ENCODE results near the gene ZBTB37.
"Not testable (repeated sequence)": the region's sequence is repeated elsewhere in the genome, so short reads cannot be mapped to it uniquely, and the experiment has no call there.

The ZBTB37 gene

DNA sequence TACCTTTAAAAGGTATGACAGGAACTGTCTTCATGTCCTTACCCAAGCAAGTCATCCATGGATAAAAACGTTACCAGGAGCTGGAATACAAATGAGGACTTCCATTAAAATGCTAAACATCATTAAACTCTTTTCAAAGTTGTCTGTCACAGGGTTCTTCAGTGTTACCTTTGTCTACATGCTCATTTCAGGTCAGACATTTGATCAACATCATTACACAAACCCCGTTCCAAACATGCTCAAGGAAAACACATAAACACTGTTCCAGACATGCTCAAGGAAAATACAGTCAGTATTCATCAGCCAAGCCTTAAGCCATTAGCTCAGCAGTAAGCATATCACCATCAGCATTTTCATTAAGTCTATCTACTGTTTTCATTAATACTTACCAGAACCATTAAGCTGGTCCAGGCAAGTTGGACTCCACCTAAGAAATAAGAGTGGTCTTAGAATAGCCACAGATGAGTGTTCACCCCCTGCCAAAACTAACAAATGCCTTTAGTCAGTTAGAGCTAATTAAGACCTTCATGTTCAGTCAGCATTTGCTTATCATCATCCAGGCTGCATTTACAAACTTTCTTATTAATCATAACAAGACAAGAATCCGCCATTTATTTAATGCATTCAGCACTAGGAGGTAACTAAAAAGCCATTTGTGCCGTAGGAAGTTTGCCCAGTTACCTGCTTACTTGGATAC, 2.6 kb upstream of the ZBTB37 start:
- no peak for DNase-seq

GRCh38 chr1:173866413-173867115, 1.6 kb upstream of the ZBTB37 start:
- no peak for DNase-seq

DNA sequence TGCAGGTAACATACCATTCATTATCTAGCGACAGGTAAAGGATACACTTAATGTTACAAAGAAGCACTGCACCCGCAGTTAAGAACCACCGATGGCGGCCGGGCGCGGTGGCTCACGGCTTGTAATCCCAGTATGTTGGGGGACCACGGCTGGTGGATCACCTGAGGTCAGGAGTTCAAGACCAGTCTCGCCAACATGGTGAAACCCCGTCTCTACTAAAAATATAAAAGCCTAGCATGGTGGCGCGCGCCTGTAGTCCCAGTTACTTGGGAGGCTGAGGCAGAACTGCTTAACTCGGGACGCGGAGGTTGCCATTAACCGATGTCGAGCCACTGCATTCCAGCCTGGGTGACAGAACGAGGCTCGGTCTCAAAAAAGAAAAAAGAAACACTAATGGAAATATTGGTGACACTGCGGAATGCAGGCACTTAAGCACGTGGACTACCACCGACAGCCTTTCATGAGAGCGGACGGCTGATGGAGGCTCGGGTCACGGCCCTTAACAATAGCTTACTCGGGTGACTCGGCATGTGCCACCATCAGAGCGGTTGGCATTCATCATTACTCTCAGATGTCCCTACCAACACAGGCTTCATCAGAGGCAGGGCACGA, 933 bp upstream of the ZBTB37 start:
- DNase-seq = no peak

- peak; percentile 99 for DNase-seq
Measured at GRCh38 chr1:173867753-173868265, 371 bp upstream of the ZBTB37 start, which contains the start of gene GAS5. GAS5 (minus strand) TSS chr1:173867989.

GRCh38 chr1:173869021-173869359, 810 bp downstream of the ZBTB37 start:
- DNase-seq = no peak

DNA sequence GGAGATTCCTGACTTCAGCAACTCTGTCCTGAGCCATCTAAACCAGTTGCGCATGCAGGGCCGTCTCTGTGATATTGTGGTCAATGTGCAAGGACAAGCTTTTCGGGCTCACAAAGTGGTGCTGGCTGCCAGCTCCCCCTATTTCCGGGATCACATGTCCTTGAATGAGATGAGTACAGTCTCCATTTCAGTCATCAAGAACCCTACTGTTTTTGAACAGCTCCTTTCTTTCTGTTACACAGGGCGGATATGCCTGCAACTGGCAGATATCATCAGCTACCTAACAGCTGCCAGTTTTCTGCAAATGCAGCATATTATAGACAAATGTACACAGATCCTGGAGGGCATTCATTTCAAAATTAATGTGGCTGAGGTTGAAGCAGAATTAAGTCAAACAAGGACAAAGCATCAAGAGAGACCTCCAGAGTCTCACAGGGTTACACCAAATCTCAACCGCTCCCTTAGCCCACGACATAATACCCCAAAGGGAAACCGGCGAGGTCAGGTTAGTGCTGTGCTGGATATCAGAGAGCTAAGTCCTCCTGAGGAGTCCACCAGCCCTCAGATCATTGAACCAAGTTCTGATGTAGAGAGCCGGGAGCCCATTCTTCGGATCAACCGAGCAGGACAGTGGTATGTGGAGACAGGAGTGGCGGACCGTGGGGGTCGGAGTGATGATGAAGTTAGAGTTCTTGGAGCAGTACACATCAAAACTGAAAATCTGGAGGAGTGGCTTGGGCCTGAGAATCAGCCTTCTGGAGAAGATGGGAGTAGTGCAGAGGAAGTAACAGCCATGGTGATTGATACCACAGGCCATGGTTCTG, 2.3 kb downstream of the ZBTB37 start:
- DNase-seq = peak; percentile 51

DNA sequence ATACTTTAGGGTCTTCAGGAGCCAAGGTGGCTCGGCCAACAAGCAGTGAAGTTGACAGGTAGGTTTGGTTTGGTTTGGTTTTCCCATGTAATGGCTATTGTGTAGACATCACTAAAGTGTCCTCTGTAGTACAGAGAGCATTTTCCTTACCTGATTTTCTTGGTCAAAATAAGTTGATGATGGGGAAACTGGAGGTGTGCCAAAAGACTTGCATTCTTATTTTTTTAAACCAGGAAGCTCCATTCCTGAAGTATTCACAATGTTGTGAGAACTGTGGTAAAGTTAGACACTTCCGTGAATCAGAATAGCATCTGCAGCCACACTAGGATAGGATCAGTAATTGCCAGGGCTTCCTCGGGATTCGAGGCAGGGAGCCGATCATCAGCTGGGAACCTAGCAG, 2.9 kb downstream of the ZBTB37 start:
- no peak for DNase-seq

DNA sequence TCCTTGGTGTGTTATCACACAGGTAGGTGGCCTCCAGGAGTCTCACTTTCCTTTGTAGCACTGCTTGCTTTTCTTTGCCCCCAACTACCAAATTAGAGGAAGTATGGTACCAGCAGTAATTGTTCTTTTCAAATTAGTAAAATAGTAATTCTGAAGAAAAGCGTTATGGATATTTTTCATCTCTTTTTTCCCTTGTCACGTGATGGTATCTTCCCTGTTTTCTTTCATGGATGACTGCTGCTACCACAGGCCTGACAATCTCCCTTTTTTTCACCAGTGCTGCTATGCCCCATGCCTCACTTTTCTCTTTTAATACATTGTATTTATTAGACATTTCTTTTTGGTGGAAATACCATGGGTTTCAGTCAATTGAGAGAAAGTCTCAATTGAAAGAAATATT, 3.3 kb downstream of the ZBTB37 start:
- DNase-seq = no peak

- DNase-seq = no peak
Measured at GRCh38 chr1:173876732-173877131, 8.6 kb downstream of the ZBTB37 start.

DNA sequence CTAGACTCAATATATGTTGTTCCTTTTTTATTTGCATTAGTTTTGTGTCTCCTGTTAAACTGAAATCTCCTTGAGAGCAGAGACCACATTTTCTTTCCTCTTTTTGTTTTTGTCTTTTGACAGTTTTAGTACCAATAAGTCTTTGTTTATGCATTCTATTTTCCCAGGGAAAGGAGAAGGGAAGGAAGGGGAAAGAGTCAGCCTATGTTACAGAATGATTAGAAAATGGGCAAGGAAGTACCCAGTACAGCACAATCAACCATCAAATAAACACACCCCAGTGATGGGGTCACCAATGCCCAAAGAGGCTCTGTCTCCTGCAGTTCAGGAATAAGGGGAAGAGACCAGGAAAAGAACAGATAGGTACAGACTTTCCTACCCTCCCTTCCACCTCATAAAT, 10.1 kb downstream of the ZBTB37 start:
- no peak for DNase-seq

- DNase-seq = not testable (repeated sequence)
Measured at GRCh38 chr1:173881117-173881516, 12.9 kb downstream of the ZBTB37 start.

- no peak for DNase-seq
Measured at GRCh38 chr1:173884701-173885100, 16.5 kb downstream of the ZBTB37 start.

DNA sequence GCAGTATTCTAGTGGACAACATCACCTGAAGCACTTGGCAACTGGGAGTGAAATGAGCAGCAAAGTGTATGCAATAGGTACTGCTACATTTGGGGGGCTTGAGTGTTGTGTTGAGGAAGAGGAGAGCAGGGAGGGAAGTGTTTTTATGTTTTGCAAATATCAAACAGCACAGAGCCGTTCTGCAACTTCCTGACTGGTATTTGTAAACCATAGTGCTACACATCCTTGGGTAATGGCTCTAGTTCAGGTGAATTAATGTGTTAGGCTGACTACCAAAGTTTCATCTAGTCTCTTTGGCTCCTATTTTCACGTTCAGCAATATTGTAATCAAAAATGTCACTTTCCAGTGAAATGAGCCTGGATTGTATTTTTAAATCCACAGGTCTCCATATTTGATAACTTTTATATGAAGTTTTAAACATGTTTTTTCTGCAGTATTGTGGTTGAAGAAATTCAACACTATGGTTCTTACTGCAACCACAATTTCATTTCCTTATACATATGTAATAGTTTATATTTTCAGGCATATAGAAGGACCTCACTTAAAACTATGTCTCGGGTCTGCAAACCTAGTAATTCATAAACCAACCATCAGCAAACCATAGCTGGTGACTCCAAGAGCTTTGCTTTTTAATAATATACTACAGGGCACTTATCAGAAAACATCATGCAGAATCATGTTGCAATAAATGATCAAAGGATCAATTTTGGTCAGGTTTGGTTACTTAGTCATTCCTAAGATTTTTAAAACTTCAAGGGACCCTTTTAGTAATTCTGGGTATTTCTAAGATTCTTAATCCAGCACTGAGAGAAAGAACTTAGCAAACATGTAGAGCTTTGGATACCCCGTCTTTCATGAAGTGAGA, 18.8 kb downstream of the ZBTB37 start:
- DNase-seq = no peak

GRCh38 chr1:173887627-173888026, 19.4 kb downstream of the ZBTB37 start:
- DNase-seq = no peak

DNA sequence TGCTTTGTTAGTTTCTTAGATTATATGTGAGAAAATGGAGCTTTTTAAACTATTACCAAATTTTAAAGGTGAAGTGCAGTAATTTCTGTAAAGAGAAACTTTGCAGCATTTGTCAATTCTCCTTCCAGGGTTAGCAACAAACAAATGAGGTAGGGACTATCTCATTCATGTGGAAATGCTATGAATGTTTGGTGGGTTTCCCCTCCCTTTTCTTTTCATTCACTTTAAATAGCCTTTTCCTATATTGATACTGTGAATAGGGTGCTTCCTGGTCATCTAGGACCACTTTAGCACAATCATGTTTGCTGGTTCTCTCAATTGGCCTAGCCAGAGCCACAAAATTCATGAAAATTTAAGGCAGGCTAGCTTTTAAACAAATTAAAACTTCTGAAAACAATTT, 20.6 kb downstream of the ZBTB37 start:
- no peak for DNase-seq

- DNase-seq = no peak
Measured at GRCh38 chr1:173889885-173890284, 21.7 kb downstream of the ZBTB37 start.

- no peak for DNase-seq
Measured at GRCh38 chr1:173893611-173894010, 25.4 kb downstream of the ZBTB37 start.

DNA sequence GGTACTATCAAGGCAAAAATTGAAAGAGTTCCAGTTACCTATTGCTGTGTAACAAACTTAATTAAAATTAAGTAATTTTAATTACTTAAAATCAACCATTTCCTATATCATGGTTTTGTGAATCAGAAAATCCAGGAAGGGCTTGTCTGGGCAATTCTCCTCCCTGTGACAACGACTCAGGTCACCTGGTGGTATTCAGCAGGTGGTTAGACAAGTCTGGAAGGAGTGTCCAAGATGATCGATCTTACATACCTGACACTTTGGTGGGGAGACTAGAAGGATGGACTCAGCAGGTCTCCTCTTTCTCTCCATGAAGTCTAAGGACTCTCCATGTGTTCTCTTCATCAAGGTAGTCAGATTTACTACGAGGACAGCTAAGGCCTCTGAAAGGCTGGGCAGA, 26.0 kb downstream of the ZBTB37 start:
- no peak for DNase-seq

GRCh38 chr1:173900427-173900826, 32.2 kb downstream of the ZBTB37 start:
- DNase-seq = no peak

DNA sequence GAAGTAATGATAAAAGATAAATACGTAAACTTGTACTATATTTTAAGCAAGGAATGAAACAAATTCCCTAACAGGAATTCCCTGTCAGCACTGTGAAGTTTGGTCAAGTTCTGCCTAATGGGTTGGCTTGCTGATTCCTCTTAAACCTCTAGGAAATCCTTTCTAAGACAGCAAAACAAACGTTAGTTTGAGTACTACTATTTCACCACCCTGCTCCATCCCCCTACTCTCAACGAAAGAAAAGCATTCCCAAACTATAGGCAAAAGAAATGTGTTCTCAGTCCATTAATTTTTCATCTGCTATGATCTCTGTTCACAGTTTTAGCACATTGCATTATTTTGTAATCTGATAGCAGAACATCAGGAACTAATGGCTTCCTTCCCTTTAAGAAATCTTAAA, 32.8 kb downstream of the ZBTB37 start:
- DNase-seq = no peak

DNA sequence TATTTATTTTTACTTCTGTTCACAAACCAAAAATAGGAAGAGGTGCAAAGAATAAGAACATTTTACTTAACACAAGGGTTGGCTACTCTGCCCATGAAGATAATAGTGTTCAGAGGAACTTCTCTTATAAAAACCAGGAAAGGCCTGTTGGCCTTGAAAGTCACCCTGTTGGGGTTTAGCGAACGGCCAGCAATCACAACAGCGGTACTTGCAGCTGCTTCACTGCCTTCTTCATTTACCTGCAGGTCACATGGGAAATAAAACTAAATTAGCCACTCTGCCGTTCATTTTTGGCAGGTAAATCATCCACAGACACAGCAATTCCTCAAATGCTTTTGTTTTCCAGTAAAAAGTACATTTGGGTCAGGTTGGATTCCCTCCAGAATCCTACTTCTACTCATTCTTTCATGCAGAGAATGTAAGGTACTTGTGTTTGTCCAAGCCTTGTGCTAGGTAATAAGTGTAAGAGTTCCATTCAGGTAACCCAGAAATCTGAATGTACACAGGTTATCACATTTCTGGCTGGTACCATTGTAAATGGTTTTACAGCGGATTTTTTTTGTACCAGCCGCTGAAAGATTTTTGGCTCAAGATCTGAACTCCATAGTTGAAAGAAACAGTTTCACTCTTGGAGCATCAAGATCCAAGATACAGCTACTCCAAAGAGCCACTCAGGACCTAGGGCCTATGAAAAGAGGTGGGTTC, 35.8 kb downstream of the ZBTB37 start:
- no peak for DNase-seq

DNA sequence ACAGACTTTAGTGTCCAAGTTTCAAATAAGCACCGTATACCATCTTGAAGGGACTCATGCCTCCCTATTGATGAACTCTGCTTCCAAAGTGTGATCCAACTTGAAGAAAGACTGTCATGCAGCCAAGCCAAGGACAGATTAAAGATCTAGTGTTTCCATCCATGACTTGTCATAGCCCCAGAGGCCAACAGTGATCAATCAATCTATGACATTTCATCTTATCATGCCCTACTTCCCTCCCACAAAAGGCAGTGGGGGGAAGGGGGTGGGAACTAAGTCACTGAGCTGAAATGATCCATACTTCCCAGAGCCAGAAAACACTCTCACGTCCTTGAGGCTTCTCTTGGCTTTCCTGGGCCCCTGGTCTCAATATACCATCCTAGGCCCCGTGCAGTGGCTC, 44.9 kb downstream of the ZBTB37 start:
- DNase-seq = no peak

Data from CD4-positive, alpha-beta T cell treated with Interleukin-12 subunit alpha and Interleukin-12 subunit beta, for 1 hour (primary cell).